ENCODE results near the gene DHX57.
"Not testable (repeated sequence)": the region's sequence is repeated elsewhere in the genome, so short reads cannot be mapped to it uniquely, and the experiment has no call there.

Gene DHX57

GRCh38 chr2:38797953-38798352 lies 77.8 kb downstream of the DHX57 start:
- no peak for TF ChIP-seq ZFX (IDR thresholded peaks at IDR 0.05)
- no peak for TF ChIP-seq CTCF (conservative IDR thresholded peaks at IDR 0.05)

GRCh38 chr2:38797250-38797676 lies 78.5 kb downstream of the DHX57 start:
- no peak overlapping the region for H3K27ac ChIP-seq
- TF ChIP-seq ZFX (IDR thresholded peaks at IDR 0.05) (no peak), CTCF (conservative IDR thresholded peaks at IDR 0.05) (no peak)

More at GRCh38 chr2:38797953-38798352, 77.8 kb downstream of the DHX57 start:
- H3K27ac ChIP-seq = no peak overlapping the region

- H3K27ac ChIP-seq = not testable (repeated sequence)
Measured at GRCh38 chr2:38795016-38795415, 80.7 kb downstream of the DHX57 start.

GRCh38 chr2:38794235-38794946 lies 81.3 kb downstream of the DHX57 start:
- TF ChIP-seq CTCF (conservative IDR thresholded peaks at IDR 0.05) = no peak
- no peak for TF ChIP-seq ZFX (IDR thresholded peaks at IDR 0.05)

GRCh38 chr2:38793511-38793910 lies 82.2 kb downstream of the DHX57 start:
- TF ChIP-seq ZFX (IDR thresholded peaks at IDR 0.05) (no peak), CTCF (conservative IDR thresholded peaks at IDR 0.05) (no peak)
- no peak overlapping the region for H3K27ac ChIP-seq

More at GRCh38 chr2:38794235-38794946, 81.3 kb downstream of the DHX57 start:
- H3K27ac ChIP-seq = no peak overlapping the region

GRCh38 chr2:38792751-38793150 lies 83.0 kb downstream of the DHX57 start:
- TF ChIP-seq CTCF (conservative IDR thresholded peaks at IDR 0.05) (no peak), ZFX (IDR thresholded peaks at IDR 0.05) (no peak)
- no peak overlapping the region for H3K27ac ChIP-seq

- not testable (repeated sequence) for H3K27ac ChIP-seq
Measured at GRCh38 chr2:38792321-38792720, 83.4 kb downstream of the DHX57 start.

- no peak overlapping the region for H3K27ac ChIP-seq
- no peak for TF ChIP-seq ZFX (IDR thresholded peaks at IDR 0.05)
- no peak for TF ChIP-seq CTCF (conservative IDR thresholded peaks at IDR 0.05)
Measured at GRCh38 chr2:38791744-38792143, 84.0 kb downstream of the DHX57 start.
